Naive thymus-derived CD8-positive, alpha-beta T cell (primary cell): ENCODE measurements around the gene CLDND2. TPM values are rescaled to one million over a fixed set of nuclear protein-coding genes. Genes with fewer than 3 reads are reported as not detected.

Source experiments
- ATAC-seq, 2 donors: fragments of 150-1000 bp; cut with Tn5 transposase in 1 of 2; sonication (Bioruptor Pico), chemical (Tn5 transposase) in 1 of 2; 1 replicate in 1 of 2; 2 replicates in 1 of 2; pipeline ENCODE4 v1.10.0; 2021; ENCODE audit warnings: mild to moderate bottlenecking in 2 of 2, moderate library complexity in 2 of 2
- POLR2A ChIA-PET: fragments of 350-600 bp; sonication (Branson Sonifier 250); formaldehyde crosslinking; loops from one replicate; lab custom pipeline; 2021; ENCODE audit warnings: antibody characterized with exemption; lab: Charles Lee
- DNase-seq, 10 donors: peaks; one replicate each; pipeline versions ENCODE4 v3.0.0 to v3.0.0-alpha.2; 2020 to 2022
- H3K27ac Mint-ChIP-seq, 10 donors: one replicate each; pipeline ENCODE4 v1.8.0; 2020 to 2022; ENCODE audit warnings: mild to moderate bottlenecking in 10 of 10, mixed read lengths in 10 of 10, moderate library complexity in 4 of 10, inconsistent platforms in 1 of 10
- H3K27me3 Mint-ChIP-seq, 5 donors: one replicate each; pipeline ENCODE4 v1.8.0; 2021 to 2022; ENCODE audit warnings: mixed read lengths in 5 of 5
- H3K36me3 Mint-ChIP-seq, 3 donors: one replicate each; pipeline ENCODE4 v1.8.0; 2020 to 2022; ENCODE audit warnings: mixed read lengths in 3 of 3, mild to moderate bottlenecking in 2 of 3, inconsistent platforms in 1 of 3
- H3K4me1 Mint-ChIP-seq, 4 donors: one replicate each; pipeline ENCODE4 v1.8.0; 2021 to 2022; ENCODE audit warnings: mixed read lengths in 4 of 4
- H3K4me3 Mint-ChIP-seq, 10 donors: one replicate each; pipeline ENCODE4 v1.8.0; 2020 to 2022; ENCODE audit warnings: mild to moderate bottlenecking in 10 of 10, mixed read lengths in 10 of 10, moderate library complexity in 6 of 10, inconsistent platforms in 1 of 10
- H3K9me3 Mint-ChIP-seq, 9 donors: one replicate each; pipeline ENCODE4 v1.8.0; 2020 to 2022; ENCODE audit warnings: mixed read lengths in 9 of 9, mild to moderate bottlenecking in 3 of 9, inconsistent platforms in 1 of 9, moderate library complexity in 1 of 9
- polyA plus RNA-seq, 3 donors: library from polyadenylated mRNA; unstranded; fragments of 300-500 nt; fragmentation: Illumina TruSeq; gene quantifications; one replicate each; pipeline ENCODE4 v1.2.3, GENCODE V29; 2021
- total RNA-seq, 8 experiments: library from RNA in 2 of 8; stranded (reverse) in 2 of 8; gene quantifications; one replicate each; pipeline ENCODE4 v1.2.3 and lab custom pipeline; 2021 to 2026

The CLDND2 gene
- total and polyA plus RNA-seq, 5 experiments from 2014 or later = 0.73 to 1.7 TPM; not detected in 3

- Mint-ChIP-seq H3K36me3 (no peaks in the 10 kb centered on the region), H3K27ac (peak overlapping the region in 2 of 10 donors; percentile 20 to 46), H3K27me3 (peaks cover 26 to 83% (median 68%) of the 10 kb centered on the region in 5 donors), H3K4me1 (peaks cover 5 to 7% (median 7%) of the 10 kb centered on the region in 4 donors), H3K9me3 (no peaks in the 10 kb centered on the region), H3K4me3 (no peak overlapping the region)
- no peak for ATAC-seq
- no peak for DNase-seq
- POLR2A ChIA-PET = no interaction called here
Observed at GRCh38 chr19:51324167-51324481, 44.7 kb downstream of the CLDND2 start.

GRCh38 chr19:51323481-51324166 lies 45.2 kb downstream of the CLDND2 start:
- peak overlapping the region in 1 of 10 donors; percentile 20 for H3K27ac Mint-ChIP-seq
- POLR2A ChIA-PET = no interaction called here
- H3K36me3 Mint-ChIP-seq = no peaks in the 10 kb centered on the region
- ATAC-seq = no peak
- H3K4me3 Mint-ChIP-seq = no peak overlapping the region
- H3K9me3 Mint-ChIP-seq = no peaks in the 10 kb centered on the region
- no peak for DNase-seq
- peaks cover 5 to 7% (median 7%) of the 10 kb centered on the region in 4 donors for H3K4me1 Mint-ChIP-seq
- peaks cover 25 to 81% (median 66%) of the 10 kb centered on the region in 5 donors for H3K27me3 Mint-ChIP-seq

- peaks cover 0 to 1% (median 0%) of the 10 kb centered on the region in 4 donors for H3K4me1 Mint-ChIP-seq
- DNase-seq (no peak), ATAC-seq (no peak)
- H3K27me3 Mint-ChIP-seq = peaks cover 22 to 70% (median 62%) of the 10 kb centered on the region in 5 donors
- H3K4me3 Mint-ChIP-seq = no peak overlapping the region
- H3K36me3 Mint-ChIP-seq = no peaks in the 10 kb centered on the region
- H3K27ac Mint-ChIP-seq = no peak overlapping the region
- no peaks in the 10 kb centered on the region for H3K9me3 Mint-ChIP-seq
- POLR2A ChIA-PET = no interaction called here
Observed at GRCh38 chr19:51321799-51322198, 47.0 kb downstream of the CLDND2 start.

GRCh38 chr19:51320280-51320657 lies 48.5 kb downstream of the CLDND2 start:
- Mint-ChIP-seq H3K4me1 (peaks cover 0 to 1% (median 0%) of the 10 kb centered on the region in 4 donors), H3K27ac (peak overlapping the region in 1 of 10 donors; percentile 50), H3K27me3 (peaks cover 17 to 58% (median 53%) of the 10 kb centered on the region in 5 donors), H3K36me3 (peaks cover 0 to 3% (median 0%) of the 10 kb centered on the region in 3 donors), H3K4me3 (no peak overlapping the region), H3K9me3 (peaks cover 0 to 5% (median 2%) of the 10 kb centered on the region in 9 donors)
- no peak for DNase-seq
- ATAC-seq = no peak
- POLR2A ChIA-PET = no interaction called here

- Mint-ChIP-seq H3K4me3 (peak overlapping the region in 1 of 10 donors; percentile 11), H3K4me1 (peaks cover 0 to 1% (median 0%) of the 10 kb centered on the region in 4 donors), H3K27me3 (peaks cover 21 to 58% (median 53%) of the 10 kb centered on the region in 5 donors), H3K36me3 (peaks cover 0 to 8% (median 0%) of the 10 kb centered on the region in 3 donors), H3K9me3 (peaks cover 0 to 10% (median 2%) of the 10 kb centered on the region in 9 donors), H3K27ac (no peak overlapping the region)
- no peak for DNase-seq
- POLR2A ChIA-PET = no interaction called here
- ATAC-seq = no peak
Observed at GRCh38 chr19:51319649-51320279, 49.0 kb downstream of the CLDND2 start.

GRCh38 chr19:51318687-51319648 lies 49.8 kb downstream of the CLDND2 start:
- Mint-ChIP-seq H3K4me1 (peaks cover 0 to 1% (median under 1%) of the 10 kb centered on the region in 4 donors), H3K4me3 (no peak overlapping the region), H3K9me3 (peaks cover 0 to 13% (median 6%) of the 10 kb centered on the region in 9 donors), H3K36me3 (peaks cover 0 to 10% (median 0%) of the 10 kb centered on the region in 3 donors), H3K27ac (no peak overlapping the region), H3K27me3 (peaks cover 21 to 57% (median 53%) of the 10 kb centered on the region in 5 donors)
- POLR2A ChIA-PET = no interaction called here
- no peak for DNase-seq
- no peak for ATAC-seq

GRCh38 chr19:51317968-51318367 lies 50.8 kb downstream of the CLDND2 start:
- Mint-ChIP-seq H3K4me1 (peaks cover 0 to 6% (median 2%) of the 10 kb centered on the region in 4 donors), H3K27me3 (peaks cover 25 to 57% (median 53%) of the 10 kb centered on the region in 5 donors), H3K27ac (peak overlapping the region in 1 of 10 donors; percentile 81), H3K36me3 (peaks cover 0 to 14% (median 2%) of the 10 kb centered on the region in 3 donors), H3K4me3 (no peak overlapping the region), H3K9me3 (peaks cover 0 to 13% (median 6%) of the 10 kb centered on the region in 9 donors)
- ATAC-seq (no peak), DNase-seq (no peak)
- POLR2A ChIA-PET = no interaction called here

- H3K9me3 Mint-ChIP-seq = peaks cover 0 to 13% (median 6%) of the 10 kb centered on the region in 9 donors
- POLR2A ChIA-PET = no interaction called here
- DNase-seq (no peak), ATAC-seq (no peak)
- H3K4me3 Mint-ChIP-seq = no peak overlapping the region
- H3K4me1 Mint-ChIP-seq = peaks cover 0 to 8% (median 3%) of the 10 kb centered on the region in 4 donors
- H3K36me3 Mint-ChIP-seq = peaks cover 0 to 14% (median 2%) of the 10 kb centered on the region in 3 donors
- peaks cover 25 to 57% (median 53%) of the 10 kb centered on the region in 5 donors for H3K27me3 Mint-ChIP-seq
- H3K27ac Mint-ChIP-seq = no peak overlapping the region
Observed at GRCh38 chr19:51317376-51317775, 51.4 kb downstream of the CLDND2 start.

Other genes starting within 250 kb of the CLDND2 start
- gene SIGLEC9, start 244.1 kb downstream of the CLDND2 start, total RNA-seq = 1 to 10 TPM; 1.3 to 2.4 TPM
- gene SIGLEC9, start 244.1 kb downstream of the CLDND2 start, polyA plus RNA-seq = 1 to 10 TPM in 1 of 3 donors, under 1 TPM in 2; 0.32 to 1.5 (median 0.83) TPM
- not detected for gene SIGLEC7, start 226.7 kb downstream of the CLDND2 start, total RNA-seq
- under 1 TPM in 1 of 3 donors, not detected in 2; 0.68 TPM for gene SIGLEC7, start 226.7 kb downstream of the CLDND2 start, polyA plus RNA-seq
- gene CD33, start 143.9 kb downstream of the CLDND2 start, total RNA-seq = under 1 TPM in 1 of 2 experiments, not detected in 1; 0.73 TPM
- under 1 TPM in 1 of 3 donors, not detected in 2; 0.16 TPM for gene CD33, start 143.9 kb downstream of the CLDND2 start, polyA plus RNA-seq
- gene SIGLECL1, start 117.9 kb downstream of the CLDND2 start, total RNA-seq = not detected
- not detected for gene SIGLECL1, start 117.9 kb downstream of the CLDND2 start, polyA plus RNA-seq
- gene IGLON5, start 57.4 kb downstream of the CLDND2 start, total RNA-seq = not detected
- gene IGLON5, start 57.4 kb downstream of the CLDND2 start, polyA plus RNA-seq = not detected
- gene VSIG10L, start 26.9 kb downstream of the CLDND2 start, total RNA-seq = under 1 TPM; 0.11 to 0.60 TPM
- gene VSIG10L, start 26.9 kb downstream of the CLDND2 start, polyA plus RNA-seq = under 1 TPM in 2 of 3 donors, not detected in 1; 0.10 to 0.21 TPM
- 10 to 100 TPM; 46.2 to 48.1 TPM for gene ETFB, start 2.6 kb downstream of the CLDND2 start, total RNA-seq
- gene ETFB, start 2.6 kb downstream of the CLDND2 start, polyA plus RNA-seq = 100 to 1,000 TPM in 1 of 3 donors, 10 to 100 TPM in 2; 85.8 to 104 (median 91.5) TPM
- gene NKG7, start 3.7 kb upstream of the CLDND2 start, total RNA-seq = 1 to 10 TPM; 3.8 to 5.6 TPM
- 1,000 to 10,000 TPM in 1 of 3 donors, 10 to 100 TPM in 2; 41.7 to 1,629 (median 63.8) TPM for gene NKG7, start 3.7 kb upstream of the CLDND2 start, polyA plus RNA-seq
- gene LIM2, start 19.0 kb upstream of the CLDND2 start, total RNA-seq = not detected
- under 1 TPM in 1 of 3 donors, not detected in 2; 0.68 TPM for gene LIM2, start 19.0 kb upstream of the CLDND2 start, polyA plus RNA-seq
- not detected for gene C19orf84, start 21.6 kb upstream of the CLDND2 start, total RNA-seq
- not detected for gene C19orf84, start 21.6 kb upstream of the CLDND2 start, polyA plus RNA-seq
- 1 to 10 TPM in 1 of 2 experiments, under 1 TPM in 1; 0.68 to 1.2 TPM for gene SIGLEC10, start 48.6 kb upstream of the CLDND2 start, total RNA-seq
- gene SIGLEC10, start 48.6 kb upstream of the CLDND2 start, polyA plus RNA-seq = under 1 TPM; 0.06 to 0.24 (median 0.13) TPM
- gene SIGLEC8, start 89.5 kb upstream of the CLDND2 start, total RNA-seq = not detected
- gene SIGLEC8, start 89.5 kb upstream of the CLDND2 start, polyA plus RNA-seq = not detected
- gene CEACAM18, start 109.5 kb upstream of the CLDND2 start, total RNA-seq = not detected
- not detected for gene CEACAM18, start 109.5 kb upstream of the CLDND2 start, polyA plus RNA-seq
- not detected for gene SIGLEC12, start 132.8 kb upstream of the CLDND2 start, total RNA-seq
- gene SIGLEC12, start 132.8 kb upstream of the CLDND2 start, polyA plus RNA-seq = under 1 TPM in 1 of 3 donors, not detected in 2; 0.31 TPM
- under 1 TPM in 1 of 2 experiments, not detected in 1; 0.26 TPM for gene SIGLEC6, start 162.7 kb upstream of the CLDND2 start, total RNA-seq
- gene SIGLEC6, start 162.7 kb upstream of the CLDND2 start, polyA plus RNA-seq = not detected
- 10 to 100 TPM; 17.0 to 21.0 TPM for gene ZNF175, start 202.3 kb upstream of the CLDND2 start, total RNA-seq
- gene ZNF175, start 202.3 kb upstream of the CLDND2 start, polyA plus RNA-seq = 1 to 10 TPM; 1.9 to 3.7 (median 2.8) TPM